GM23248 (cell line): ENCODE results near the gene APOL2. TPM values are rescaled to one million over a fixed set of nuclear protein-coding genes. Genes with fewer than 3 reads are reported as not detected.
"Not testable (repeated sequence)": the region's sequence is repeated elsewhere in the genome, so short reads cannot be mapped to it uniquely, and the experiment has no call there.

ENCODE experiments used
- DNase-seq: peaks from one replicate; pipeline ENCODE4 v3.0.0-alpha.2; 2015
- H2AFZ ChIP-seq: fragments of 200-600 bp; sonication (generic); 2 replicates; pipeline ENCODE4 v1.6.1; 2016; ENCODE audit warnings: antibody characterized with exemption
- H3F3A ChIP-seq: fragments of 200-600 bp; sonication (generic); 2 replicates; pipeline ENCODE4 v1.6.1; 2016; ENCODE audit warnings: mild to moderate bottlenecking, antibody characterized with exemption, mixed run types; ENCODE audit not compliant: insufficient read depth
- H3K27ac ChIP-seq: fragments of 200-600 bp; sonication (generic); 2 replicates; pipeline ENCODE4 v1.5.1; 2016; ENCODE audit warnings: mild to moderate bottlenecking
- H3K27me3 ChIP-seq: fragments of 200-600 bp; sonication (generic); replicated peaks from 2 replicates; pipeline ENCODE4 v1.6.1; 2016; ENCODE audit warnings: mild to moderate bottlenecking; ENCODE audit not compliant: insufficient read depth
- H3K36me3 ChIP-seq: fragments of 200-600 bp; sonication (generic); 2 replicates; pipeline ENCODE4 v1.6.1; 2016; ENCODE audit warnings: low read depth, mild to moderate bottlenecking
- H3K4me1 ChIP-seq: fragments of 200-600 bp; sonication (generic); 2 replicates; pipeline ENCODE4 v1.6.1; 2016; ENCODE audit warnings: mild to moderate bottlenecking; ENCODE audit not compliant: insufficient read depth
- H3K4me2 ChIP-seq: fragments of 200-600 bp; sonication (generic); one replicate; pipeline ENCODE4 v1.6.1; 2016; ENCODE audit warnings: mild to moderate bottlenecking; ENCODE audit not compliant: unreplicated experiment
- H3K4me3 ChIP-seq: fragments of 200-600 bp; sonication (generic); 2 replicates; pipeline ENCODE4 v1.5.1; 2016; ENCODE audit warnings: mild to moderate bottlenecking
- H3K79me2 ChIP-seq: fragments of 200-600 bp; sonication (generic); 2 replicates; pipeline ENCODE4 v1.6.1; 2016; ENCODE audit warnings: mild to moderate bottlenecking; ENCODE audit not compliant: insufficient read depth
- H3K9ac ChIP-seq: fragments of 200-600 bp; sonication (generic); 2 replicates; pipeline ENCODE4 v1.6.1; 2016; ENCODE audit warnings: mild to moderate bottlenecking
- H3K9me2 ChIP-seq: fragments of 200-600 bp; sonication (generic); 2 replicates; pipeline ENCODE4 v1.6.1; 2016; ENCODE audit warnings: mixed run types, mild to moderate bottlenecking, moderate library complexity; ENCODE audit not compliant: insufficient read depth
- H3K9me3 ChIP-seq: fragments of 200-600 bp; sonication (generic); one replicate; pipeline ENCODE4 v1.6.1; 2017; ENCODE audit warnings: low read depth
- H4K20me1 ChIP-seq: fragments of 200-600 bp; sonication (generic); 2 replicates; pipeline ENCODE4 v1.6.0; 2016; ENCODE audit not compliant: insufficient read depth
- EZH2 ChIP-seq: fragments of 200-600 bp; sonication (generic); IDR thresholded peaks from 2 replicates; pipeline ENCODE4 v1.6.1; 2018; ENCODE audit warnings: antibody characterized with exemption, mild to moderate bottlenecking; ENCODE audit not compliant: insufficient read depth, poor library complexity, severe bottlenecking
- EZH2phosphoT487 ChIP-seq: fragments of 200-600 bp; sonication (generic); IDR thresholded peaks from 2 replicates; pipeline ENCODE4 v1.6.1; 2018; ENCODE audit warnings: antibody characterized with exemption, moderate library complexity, mild to moderate bottlenecking, low read depth; ENCODE audit not compliant: insufficient read depth
- WGBS, 2 experiments: methylation state at CpG; one replicate each; pipeline ENCODE4 v1.1.6; 2015 to 2017; ENCODE audit warnings: low lambda C conversion rate in 2 of 2, low coverage in 1 of 2; ENCODE audit errors: missing lambda C conversion rate in 2 of 2; 5-methylcytosine and 5-hydroxymethylcytosine counted together
- in situ Hi-C: fragments of 300-500 bp; cut with MboI; formaldehyde crosslinking; loops from 2 replicates; pipeline ENCODE4 v1.15.0; 2020
- polyA plus RNA-seq: library from polyadenylated mRNA; unstranded; fragments of >200 nt; fragmentation: Nextera tagmentation; extraction: Ambion mirVana; gene quantifications from 2 replicates; pipeline ENCODE4 v1.2.1, GENCODE V29; 2016
- total RNA-seq: library from RNA; depleted of rRNA; stranded (reverse); fragments of >200 nt; shearing (Covaris generic); gene quantifications from 2 replicates; pipeline ENCODE4 v1.2.3, GENCODE V29; 2014

Gene APOL2
- total and polyA plus RNA-seq, 2 experiments from 2014 or later, result 28.4 to 37.7 TPM

- no peaks in the 10 kb centered on the region for H3K79me2 ChIP-seq
- DNase-seq, result peak; percentile 23
- H3K27me3 ChIP-seq, result no peaks in the 10 kb centered on the region
- H3F3A ChIP-seq, result peaks cover 5% of the 10 kb centered on the region; the same call in 1 of the 2 replicates
- H3K27ac ChIP-seq, result no peak overlapping the region
- no peak overlapping the region for H3K9ac ChIP-seq
- no peaks in the 10 kb centered on the region for H3K9me2 ChIP-seq
- TF ChIP-seq EZH2phosphoT487 (no peak), EZH2 (no peak)
- H3K36me3 ChIP-seq, result no peaks in the 10 kb centered on the region
- no peaks in the 10 kb centered on the region for H3K9me3 ChIP-seq
- WGBS, 2 experiments, result 90 to 92% methylated on average over 3 of the region's 3 CpGs
- H3K4me2 ChIP-seq, result no peak overlapping the region
- peaks cover 19% of the 10 kb centered on the region for H3K4me1 ChIP-seq
- H2AFZ ChIP-seq, result no peak overlapping the region
- no peak overlapping the region for H3K4me3 ChIP-seq
- in situ Hi-C loops, result no loop called here
- H4K20me1 ChIP-seq, result no peaks in the 10 kb centered on the region
Observed at GRCh38 chr22:36256478-36256877, 17.2 kb upstream of the APOL2 start.

- peaks cover 19% of the 10 kb centered on the region for H3K4me1 ChIP-seq
- not testable (repeated sequence) for H3F3A ChIP-seq, H3K9me3 ChIP-seq
Observed at GRCh38 chr22:36255572-36255971, 16.2 kb upstream of the APOL2 start.

GRCh38 chr22:36253523-36254490, 14.5 kb upstream of the APOL2 start:
- H3K9me2 ChIP-seq, result no peaks in the 10 kb centered on the region
- DNase-seq, result peak; percentile 48
- H3K4me1 ChIP-seq, result peaks cover 19% of the 10 kb centered on the region
- in situ Hi-C loops, result no loop called here
- no peaks in the 10 kb centered on the region for H3K9me3 ChIP-seq
- H3F3A ChIP-seq, result peaks cover 5% of the 10 kb centered on the region; the same call in 1 of the 2 replicates
- H4K20me1 ChIP-seq, result no peaks in the 10 kb centered on the region
- 71 to 74% methylated on average over 7 of the region's 7 CpGs for WGBS, 2 experiments
- TF ChIP-seq EZH2, result no peak
- no peak for TF ChIP-seq EZH2phosphoT487
- peak overlapping the region; percentile 99 for H3K4me2 ChIP-seq
- peak overlapping the region; percentile 14; the same call in 1 of the 2 replicates for H3K27ac ChIP-seq
- no peaks in the 10 kb centered on the region for H3K79me2 ChIP-seq
- H3K27me3 ChIP-seq, result no peaks in the 10 kb centered on the region
- H2AFZ ChIP-seq, result peak overlapping the region; percentile 96
- H3K36me3 ChIP-seq, result no peaks in the 10 kb centered on the region
- H3K9ac ChIP-seq, result peak overlapping the region; percentile 76
- H3K4me3 ChIP-seq, result peak overlapping the region; percentile 82

More at GRCh38 chr22:36255572-36255971, 16.2 kb upstream of the APOL2 start:
- H3K4me3 ChIP-seq, H3K36me3 ChIP-seq, H3K4me2 ChIP-seq, H3K9me2 ChIP-seq, DNase-seq, H2AFZ ChIP-seq, in situ Hi-C loops, H3K27me3 ChIP-seq, H3K9ac ChIP-seq, H4K20me1 ChIP-seq, H3K79me2 ChIP-seq, H3K27ac ChIP-seq: not testable (repeated sequence)
- WGBS, 2 experiments, result 29 to 71% methylated on average over 1 to 2 of the region's 5 CpGs

DNA sequence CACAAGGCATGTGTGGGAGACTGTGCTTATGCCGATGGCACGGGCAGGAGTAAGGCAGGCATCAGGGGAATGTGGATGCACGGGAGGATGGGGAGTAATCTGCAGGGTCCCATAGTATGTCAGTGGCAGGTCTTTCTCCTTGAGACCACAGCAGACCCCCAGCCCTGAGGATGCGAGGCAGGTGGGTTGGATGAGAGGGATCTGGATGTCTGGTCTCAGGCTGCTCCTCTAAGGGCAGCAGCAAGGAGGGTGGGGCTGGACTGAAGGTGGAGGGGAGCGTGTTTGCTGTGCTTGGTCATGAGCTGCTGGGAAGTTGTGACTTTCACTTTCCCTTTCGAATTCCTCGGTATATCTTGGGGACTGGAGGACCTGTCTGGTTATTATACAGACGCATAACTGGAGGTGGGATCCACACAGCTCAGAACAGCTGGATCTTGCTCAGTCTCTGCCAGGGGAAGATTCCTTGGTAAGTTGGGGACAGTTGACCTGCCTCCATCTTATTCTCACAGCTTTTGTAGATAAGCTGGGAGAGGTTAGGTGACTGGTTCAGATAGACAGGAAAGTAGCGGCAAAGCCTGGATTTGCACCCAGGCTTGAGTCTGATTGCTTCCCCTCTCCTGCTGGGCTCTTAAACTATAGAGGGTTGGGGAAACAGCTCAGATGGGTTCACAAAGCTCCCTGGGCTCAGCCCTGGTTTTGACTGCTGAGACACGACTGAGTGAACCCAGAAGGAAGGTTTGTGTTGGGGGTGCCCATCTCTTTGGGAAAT, 13.6 kb upstream of the APOL2 start, which contains the start of gene APOL1:
Gene APOL1 (plus strand): TSS at position 380 of the 769 bp plus-strand sequence. CDS start 1,823 bp downstream, outside the sequence.
- peaks cover 19% of the 10 kb centered on the region for H3K4me1 ChIP-seq
- 46 to 50% methylated on average over 10 of the region's 10 CpGs for WGBS, 2 experiments
- H4K20me1 ChIP-seq, result no peaks in the 10 kb centered on the region
- in situ Hi-C loops, result no loop called here
- no peaks in the 10 kb centered on the region for H3K36me3 ChIP-seq
- H3K4me3 ChIP-seq, result peak within 1 kb of the TSS; percentile 82
- H3K9ac ChIP-seq, result peak within 1 kb of the TSS; percentile 76
- H3K27me3 ChIP-seq, result no peaks in the 10 kb centered on the region
- H3F3A ChIP-seq, result peaks cover 5% of the 10 kb centered on the region; the same call in 1 of the 2 replicates
- peak within 1 kb of the TSS; percentile 99 for H3K4me2 ChIP-seq
- H2AFZ ChIP-seq, result peak within 1 kb of the TSS; percentile 96
- TF ChIP-seq EZH2 (no peak), EZH2phosphoT487 (no peak)
- peak; percentile 77 for DNase-seq
- H3K79me2 ChIP-seq, result no peaks in the 10 kb centered on the region
- peak within 1 kb of the TSS; percentile 14; the same call in 1 of the 2 replicates for H3K27ac ChIP-seq
- H3K9me3 ChIP-seq, result no peaks in the 10 kb centered on the region
- H3K9me2 ChIP-seq, result no peaks in the 10 kb centered on the region

- H4K20me1 ChIP-seq, H3F3A ChIP-seq, H3K36me3 ChIP-seq, H2AFZ ChIP-seq, H3K9me3 ChIP-seq, H3K9me2 ChIP-seq, DNase-seq, H3K27me3 ChIP-seq, H3K79me2 ChIP-seq, H3K4me2 ChIP-seq, H3K4me3 ChIP-seq, H3K9ac ChIP-seq, H3K27ac ChIP-seq, in situ Hi-C loops: not testable (repeated sequence)
- H3K4me1 ChIP-seq, result peaks cover 19% of the 10 kb centered on the region
- WGBS, 2 experiments, result 92 to 98% methylated on average over 5 to 7 of the region's 7 CpGs
Observed at GRCh38 chr22:36251979-36252608, 12.8 kb upstream of the APOL2 start.

GRCh38 chr22:36250292-36250960, 11.1 kb upstream of the APOL2 start:
- H2AFZ ChIP-seq, H3K9me3 ChIP-seq, H4K20me1 ChIP-seq, H3K36me3 ChIP-seq, H3K4me3 ChIP-seq, H3K79me2 ChIP-seq, H3K27ac ChIP-seq, H3K9ac ChIP-seq, H3K9me2 ChIP-seq, in situ Hi-C loops, H3K4me2 ChIP-seq, H3F3A ChIP-seq, DNase-seq, H3K27me3 ChIP-seq: not testable (repeated sequence)
- 88 to 89% methylated on average over 24 of the region's 24 CpGs for WGBS, 2 experiments
- H3K4me1 ChIP-seq, result peaks cover 19% of the 10 kb centered on the region
